ENCODE measurements around the gene JAKMIP2.

- TF ChIP-seq EZH2 (IDR thresholded peaks at IDR 0.05; ENCODE audit: low read depth) (no peak), CTCF (conservative IDR thresholded peaks at IDR 0.05) (no peak)
Measured at GRCh38 chr5:147818290-147818689, 35.8 kb upstream of the JAKMIP2 start.
